ENCODE results near the gene NUBP2.

- no peak for TF ChIP-seq HDGF (IDR thresholded peaks at IDR 0.05)
- TF ChIP-seq YY1 (IDR thresholded peaks at IDR 0.05; ENCODE audit: low read depth, low read length): no peak
- no peak for TF ChIP-seq USF1 (IDR thresholded peaks at IDR 0.05; ENCODE audit: borderline replicate concordance, extremely low read length, insufficient read depth, low read depth, low read length)
- TF ChIP-seq MYC (IDR thresholded peaks at IDR 0.05; ENCODE audit: insufficient read depth, insufficient read length, insufficient replicate concordance, low read length, severe bottlenecking): no peak
- TF ChIP-seq ZBTB33 (IDR thresholded peaks at IDR 0.05): no peak
- TF ChIP-seq CTCF (IDR thresholded peaks at IDR 0.05 in 2 of 3, conservative IDR thresholded peaks at IDR 0.05 in 1 of 3; ENCODE audit: control insufficient read depth in 2 of 3, extremely low read depth in 1 of 3, insufficient read depth in 1 of 3, low read depth in 3 of 3, low read length in 3 of 3): no peak
- TF ChIP-seq MAX (IDR thresholded peaks at IDR 0.05; ENCODE audit: low read depth, low read length): no peak
- TF ChIP-seq RELB (IDR thresholded peaks at IDR 0.05; ENCODE audit: low read depth): no peak
These were observed 9.4 kb downstream of the NUBP2 start for GRCh38 chr16:1791943-1792812.
